NT2/D1 (cell line): ENCODE measurements around the gene SPNS3.

Experiments used
- SUZ12 ChIP-seq: IDR thresholded peaks from 2 replicates; pipeline ENCODE4 v1.6.1; 2011; ENCODE audit not compliant: insufficient read length, insufficient read depth; ENCODE audit errors: extremely low read depth
- YY1 ChIP-seq: IDR thresholded peaks from 2 replicates; pipeline ENCODE4 v1.6.1; 2011; ENCODE audit not compliant: insufficient read length, insufficient read depth

- TF ChIP-seq YY1: no peak
- no peak for TF ChIP-seq SUZ12
These were observed 73.2 kb downstream of the SPNS3 start for GRCh38 chr17:4506892-4507291.
